Measurements from ENCODE around the gene MIDN. TPM values are rescaled to one million over a fixed set of nuclear protein-coding genes. Genes with fewer than 3 reads are reported as not detected.

MIDN gene
- total and polyA plus RNA-seq, 2 of the 4 experiments (the other 2 are of a cell fraction), result 2.5 to 26.0 TPM

- Histone ChIP-seq H3K23ac (ENCODE audit: low read depth, low read length) (no peak overlapping the region), H4K5ac (ENCODE audit: low read depth, low read length) (no peak overlapping the region), H3K36me3 (ENCODE audit: control insufficient read depth, insufficient read depth, low read length) (peaks cover 38% of the 10 kb centered on the region), H3K4me2 (ENCODE audit: low read depth, low read length) (no peak overlapping the region), H2BK15ac (ENCODE audit: low read depth, low read length) (no peak overlapping the region), H3K4me1 (ENCODE audit: control insufficient read depth, insufficient read depth, low read length) (peaks cover 4% of the 10 kb centered on the region), H3K4me3 (ENCODE audit: insufficient read depth, low read depth, low read length) (no peak overlapping the region), H2BK120ac (ENCODE audit: low read depth, low read length) (no peak overlapping the region), H2AK5ac (ENCODE audit: low read depth, low read length) (no peak overlapping the region), H3K18ac (ENCODE audit: low read depth, low read length) (no peak overlapping the region), H2BK5ac (ENCODE audit: low read depth, low read length, poor library complexity, severe bottlenecking) (no peak overlapping the region), H3K79me1 (ENCODE audit: low read depth in 1 of 2, low read length in 2 of 2) (peaks cover 18 to 63% of the 10 kb centered on the region in 2 experiments; a peak in 3 of 4 replicates), H3K56ac (ENCODE audit: extremely low read depth, insufficient read depth, low read length) (no peak overlapping the region), H3K27ac (ENCODE audit: insufficient read depth, low read length) (no peak overlapping the region), H2AK9ac (replicated peaks; ENCODE audit: low read depth, low read length, poor library complexity) (no peak overlapping the region), H2BK20ac (ENCODE audit: low read depth, low read length) (no peak overlapping the region), H3K14ac (replicated peaks; ENCODE audit: low read depth, low read length) (no peak overlapping the region), H3K9me1 (ENCODE audit: insufficient read depth, low read length) (no peaks in the 10 kb centered on the region), H3K9me3 (ENCODE audit: control insufficient read depth, insufficient read depth, low read length) (no peaks in the 10 kb centered on the region), H3K27me3 (ENCODE audit: control insufficient read depth, insufficient read depth, low read length) (no peaks in the 10 kb centered on the region), H3K9ac (ENCODE audit: low read depth, low read length) (no peak overlapping the region), H2AFZ (replicated peaks; ENCODE audit: low read length, poor library complexity) (no peak overlapping the region), H4K8ac (ENCODE audit: low read depth in 2 of 2, low read length in 2 of 2) (no peak overlapping the region), H4K20me1 (ENCODE audit: insufficient read depth, low read length) (peaks cover 47% of the 10 kb centered on the region), H4K91ac (ENCODE audit: insufficient read depth, low read depth, low read length) (no peak overlapping the region), H3K4ac (ENCODE audit: low read depth, low read length) (no peak overlapping the region)
- no peak for ATAC-seq (ENCODE audit: low read depth)
- no TSS peak for BruUV-seq (replicated peaks)
- TF ChIP-seq MAZ (IDR thresholded peaks at IDR 0.05; ENCODE audit: borderline replicate concordance, low read depth, low read length), result no peak
- TF ChIP-seq CHD1 (IDR thresholded peaks at IDR 0.05; ENCODE audit: low read depth, low read length), result no peak
- TF ChIP-seq BHLHE40 (IDR thresholded peaks at IDR 0.05; ENCODE audit: low read depth, low read length), result no peak
- no peak for TF ChIP-seq SMC3 (IDR thresholded peaks at IDR 0.05; ENCODE audit: low read depth, low read length)
- TF ChIP-seq POLR2A (IDR thresholded peaks at IDR 0.05; ENCODE audit: low read depth, low read length), result no peak
- no peak for TF ChIP-seq MAFK (IDR thresholded peaks at IDR 0.05; ENCODE audit: low read depth, low read length)
- no peak for TF ChIP-seq RCOR1 (IDR thresholded peaks at IDR 0.05; ENCODE audit: insufficient replicate concordance, low read length)
- TF ChIP-seq CEBPB (IDR thresholded peaks at IDR 0.05; ENCODE audit: low read depth, low read length), result no peak
- no peak for TF ChIP-seq RFX5 (IDR thresholded peaks at IDR 0.05; ENCODE audit: low read depth, low read length)
- TF ChIP-seq RAD21 (IDR thresholded peaks at IDR 0.05; ENCODE audit: low read length), result no peak
- TF ChIP-seq MXI1 (IDR thresholded peaks at IDR 0.05; ENCODE audit: borderline replicate concordance, low read depth, low read length), result no peak
- DNase-seq, result no peak
- ChIA-PET CTCF (interaction anchor here (0.6 kb wide), 1 partner anchor 51 kb away, joined by 3 read pairs; no protein-coding TSS in a partner anchor), POLR2A (ENCODE audit: unreplicated experiment) (no interaction called here)
- in situ Hi-C loops (cut with MboI; ENCODE audit: low sequenced_read_pairs) (no loop called here), intact Hi-C loops (cut with micrococcal nuclease) (loop anchor here (2.0 kb wide), 1 partner anchor 46 kb away; no protein-coding TSS in a partner anchor), dilution Hi-C loops (cut with HindIII; ENCODE audit: low sequenced_read_pairs, unreplicated experiment) (no loop called here)
- 92% methylated on average over 16 of the region's 33 CpGs; no CpG with 5 or more reads in 1 of the 2 experiments for WGBS, 2 experiments (ENCODE audit: extremely low coverage in 2 of 2, insufficient read length in 1 of 2)
Measured at GRCh38 chr19:1220477-1220930, 27.9 kb upstream of the MIDN start.
